GM12878 (cell line): ENCODE data around the gene PEX12. TPM values are rescaled to one million over a fixed set of nuclear protein-coding genes. Genes with fewer than 3 reads are reported as not detected.

Source experiments
- ATAC-seq: fragments of 200-7000 bp; cut with Tn5 transposase; 3 replicates; pipeline ENCODE4 v1.9.1; 2020; ENCODE audit warnings: mild to moderate bottlenecking, moderate library complexity
- BruUV-seq: library from RNA; stranded (reverse); fragments of 400-500 nt; replicated peaks from 2 replicates; lab custom pipeline; 2021; lab: Mats Ljungman, UMichigan
- CTCF ChIA-PET: fragments of 300-600 bp; sonication (Branson Sonifier 250); formaldehyde crosslinking; extraction: SDS; loops from one replicate; lab custom pipeline; 2021; ENCODE audit warnings: inconsistent platforms; lab: Yijun Ruan, JAX
- POLR2A ChIA-PET: fragments of 350-600 bp; formaldehyde crosslinking; extraction: SDS; loops from one replicate; lab custom pipeline; 2021; ENCODE audit warnings: inconsistent platforms; lab: Charles Lee
- RAD21 ChIA-PET: fragments of 300-600 bp; sonication (Branson Sonifier 250); formaldehyde crosslinking; loops from one replicate; lab custom pipeline; 2023; ENCODE audit warnings: antibody characterized with exemption; ENCODE audit not compliant: unreplicated experiment; lab: Charles Lee
- SMC1A ChIA-PET: fragments of 300-600 bp; sonication (Branson Sonifier 250); formaldehyde crosslinking; loops from one replicate; lab custom pipeline; 2023; ENCODE audit not compliant: unreplicated experiment, uncharacterized antibody; lab: Charles Lee
- DNase-seq: peaks from one replicate; pipeline ENCODE4 v3.0.0-alpha.2; 2011; ENCODE audit warnings: low read depth, low spot score
- FAIRE-seq: peaks from 3 replicates; lab custom pipeline; 2011; peaks lifted over from hg19 to GRCh38; lab: Jason Lieb, UNC
- H2AFZ ChIP-seq: 2 replicates; pipeline ENCODE4 v1.6.0; 2011; ENCODE audit warnings: low read depth, low read length, control low read depth; ENCODE audit not compliant: control insufficient read depth
- H3K27ac ChIP-seq: 2 replicates; pipeline ENCODE4 v1.5.1; 2011; ENCODE audit warnings: control low read depth; ENCODE audit not compliant: control insufficient read depth, insufficient read depth
- H3K27me3 ChIP-seq, 2 experiments: replicated peaks in 1 of 2; 2 replicates each; pipeline versions ENCODE4 v1.6.0 to v1.6.1; 2011; ENCODE audit warnings: low read length in 1 of 2; ENCODE audit not compliant: control insufficient read depth in 2 of 2, insufficient read depth in 2 of 2
- H3K36me3 ChIP-seq, 2 experiments: 2 replicates each; pipeline ENCODE4 v1.5.1; 2011; ENCODE audit warnings: low read length in 1 of 2; ENCODE audit not compliant: control insufficient read depth in 2 of 2, insufficient read depth in 2 of 2
- H3K4me1 ChIP-seq: 2 replicates; pipeline ENCODE4 v1.6.1; 2011; ENCODE audit warnings: mild to moderate bottlenecking, low read length, moderate library complexity, mixed read lengths; ENCODE audit not compliant: control insufficient read depth, insufficient read depth
- H3K4me2 ChIP-seq: 2 replicates; pipeline ENCODE4 v1.6.0; 2011; ENCODE audit warnings: control low read depth; ENCODE audit not compliant: control insufficient read depth, insufficient read depth
- H3K4me3 ChIP-seq: fragments of 200-600 bp; sonication (generic); 2 replicates; pipeline ENCODE4 v1.5.1; 2016
- H3K79me2 ChIP-seq: 2 replicates; pipeline ENCODE4 v1.6.0; 2011; ENCODE audit warnings: low read length; ENCODE audit not compliant: control insufficient read depth, insufficient read depth
- H3K9ac ChIP-seq: 2 replicates; pipeline ENCODE4 v1.8.0; 2011; ENCODE audit warnings: low read length, control low read depth, mixed read lengths; ENCODE audit not compliant: control insufficient read depth, insufficient read depth
- H3K9me3 ChIP-seq: replicated peaks from 3 replicates; pipeline ENCODE4 v1.5.1; 2011; ENCODE audit warnings: mild to moderate bottlenecking, low read length; ENCODE audit not compliant: control insufficient read depth, insufficient read depth
- H4K20me1 ChIP-seq: 2 replicates; pipeline ENCODE4 v1.6.0; 2011; ENCODE audit not compliant: control insufficient read depth, insufficient read depth
- BACH1 ChIP-seq: fragments of 450-650 bp; IDR thresholded peaks from 2 replicates; pipeline ENCODE4 v1.6.1; 2017; ENCODE audit warnings: mild to moderate bottlenecking, borderline replicate concordance
- CHD1 ChIP-seq: IDR thresholded peaks from 2 replicates; pipeline ENCODE4 v1.6.1; 2012; ENCODE audit warnings: low read depth, low read length, improper control_type of control experiment
- CREB1 ChIP-seq: IDR thresholded peaks from 2 replicates; pipeline ENCODE4 v1.6.1; 2012; ENCODE audit warnings: low read depth, mild to moderate bottlenecking, inconsistent platforms
- EP300 ChIP-seq, 2 experiments: fragments of 150-350 bp in 1 of 2; IDR thresholded peaks; 2 replicates each; pipeline ENCODE4 v1.6.1; 2011 to 2012; ENCODE audit warnings: low read depth in 2 of 2, low read length in 2 of 2, borderline replicate concordance in 1 of 2, improper control_type of control experiment in 1 of 2, inconsistent platforms in 1 of 2; ENCODE audit not compliant: control insufficient read depth in 1 of 2
- EZH2 ChIP-seq: IDR thresholded peaks from 2 replicates; pipeline ENCODE4 v1.6.1; 2012; ENCODE audit warnings: low read depth, mild to moderate bottlenecking, control low read depth, inconsistent platforms, low read length, borderline replicate concordance; ENCODE audit not compliant: control insufficient read depth
- POLR2AphosphoS2 ChIP-seq: IDR thresholded peaks from 2 replicates; pipeline ENCODE4 v1.6.1; 2011; ENCODE audit warnings: low read depth, mild to moderate bottlenecking, low read length, improper control_type of control experiment, moderate library complexity
- RUNX3 ChIP-seq: IDR thresholded peaks from 2 replicates; pipeline ENCODE4 v1.6.1; 2012; ENCODE audit warnings: low read length, inconsistent platforms
- SMC3 ChIP-seq: IDR thresholded peaks from 2 replicates; pipeline ENCODE4 v1.6.1; 2011; ENCODE audit warnings: low read length, improper control_type of control experiment, borderline replicate concordance
- SRF ChIP-seq, 2 experiments: IDR thresholded peaks; 2 replicates each; pipeline ENCODE4 v1.6.1; 2011; ENCODE audit warnings: low read depth in 2 of 2, low read length in 2 of 2, mild to moderate bottlenecking in 1 of 2, moderate library complexity in 1 of 2
- TAF1 ChIP-seq: IDR thresholded peaks from 2 replicates; pipeline ENCODE4 v1.6.1; 2011; ENCODE audit warnings: mild to moderate bottlenecking, low read depth, low read length, borderline replicate concordance
- ZSCAN29 ChIP-seq: fragments of 450-650 bp; IDR thresholded peaks from 2 replicates; pipeline ENCODE4 v1.6.1; 2017; ENCODE audit warnings: mild to moderate bottlenecking, moderate library complexity
- WGBS: methylation state at CpG from one replicate; pipeline ENCODE4 v1.1.6; 2016; ENCODE audit warnings: low lambda C conversion rate; ENCODE audit not compliant: insufficient replicate concordance, insufficient coverage; ENCODE audit errors: missing lambda C conversion rate; 5-methylcytosine and 5-hydroxymethylcytosine counted together
- in situ Hi-C: fragments of 300-500 bp; cut with MboI; formaldehyde crosslinking; loops from 9 replicates; pipeline ENCODE4 v1.14.3; 2018; ENCODE audit warnings: mixed read lengths
- intact Hi-C: fragments of 100-400 bp; cut with micrococcal nuclease; formaldehyde crosslinking; loops from one replicate; pipeline ENCODE4 v1.14.2; 2022; ENCODE audit not compliant: unreplicated experiment
- polyA plus RNA-seq, 11 experiments: library from polyadenylated mRNA; depleted of rRNA in 4 of 11; unstranded in 6 of 11; stranded (reverse) in 5 of 11; fragments of >200 nt; fragmentation: Nextera tagmentation in 4 of 11; fragmentation: Illumina TruSeq in 1 of 11; extraction: Ambion mirVana in 4 of 11; extraction: Trizol in 1 of 11; gene quantifications; 1 replicate in 1 of 11; 2 replicates in 10 of 11; pipeline versions ENCODE4 v1.2.1 to v1.2.3, GENCODE V29; 2011 to 2016; ENCODE audit warnings: inconsistent platforms in 2 of 11, missing spikeins in 2 of 11, low read depth in 1 of 11
- total RNA-seq, 4 experiments: library from RNA; depleted of rRNA in 3 of 4; stranded (reverse); fragments of >200 nt in 3 of 4; fragmentation: Illumina TruSeq in 1 of 4; extraction: Trizol in 1 of 4; gene quantifications; 2 replicates each; pipeline versions ENCODE4 v1.2.1 to v1.2.3, GENCODE V29; 2013 to 2021
- TF ChIP-seq, protein P1 (sequence below): fragments of 450-650 bp; IDR thresholded peaks from 2 replicates; pipeline ENCODE4 v1.6.1; 2014; ENCODE audit warnings: mild to moderate bottlenecking

Gene PEX12
- total and polyA plus RNA-seq, 10 of the 15 experiments (the other 5 are each of a cell fraction or from before 2014, with no cell fraction given): 2.9 to 15.8 (median 4.6) TPM

DNA sequence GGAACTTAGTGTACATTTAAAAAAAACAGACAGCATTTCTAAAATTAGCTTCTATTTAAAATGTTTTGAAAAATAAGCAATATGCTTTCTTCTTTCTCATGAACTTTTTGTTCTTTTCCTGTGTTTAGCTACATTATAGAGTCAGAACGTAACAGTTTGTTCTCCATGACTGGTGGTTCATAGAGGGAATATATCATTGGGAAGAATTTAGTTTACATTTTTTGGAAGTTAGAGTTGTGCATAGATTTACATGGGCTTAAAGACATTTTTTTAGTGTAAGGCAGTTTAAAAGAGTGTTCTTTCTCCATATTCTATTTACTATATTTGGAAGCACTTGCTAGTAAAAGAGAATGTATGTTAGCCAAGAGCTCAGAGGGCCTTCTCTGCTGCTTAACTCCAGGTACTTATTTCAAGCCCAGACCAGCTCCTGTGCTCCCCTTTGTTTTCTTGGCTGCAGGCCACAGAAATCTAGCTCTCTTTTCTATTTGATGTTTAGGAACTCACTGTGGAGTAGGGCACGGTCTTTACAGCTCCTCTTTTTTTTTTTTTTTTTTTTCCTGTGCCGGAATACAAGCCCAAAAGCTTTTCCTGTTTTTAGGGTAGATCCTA is 29.0 kb upstream of the PEX12 start (continued):
- TF ChIP-seq, protein P1, sequence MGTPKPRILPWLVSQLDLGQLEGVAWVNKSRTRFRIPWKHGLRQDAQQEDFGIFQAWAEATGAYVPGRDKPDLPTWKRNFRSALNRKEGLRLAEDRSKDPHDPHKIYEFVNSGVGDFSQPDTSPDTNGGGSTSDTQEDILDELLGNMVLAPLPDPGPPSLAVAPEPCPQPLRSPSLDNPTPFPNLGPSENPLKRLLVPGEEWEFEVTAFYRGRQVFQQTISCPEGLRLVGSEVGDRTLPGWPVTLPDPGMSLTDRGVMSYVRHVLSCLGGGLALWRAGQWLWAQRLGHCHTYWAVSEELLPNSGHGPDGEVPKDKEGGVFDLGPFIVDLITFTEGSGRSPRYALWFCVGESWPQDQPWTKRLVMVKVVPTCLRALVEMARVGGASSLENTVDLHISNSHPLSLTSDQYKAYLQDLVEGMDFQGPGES: no peak
- TF ChIP-seq EP300 (IDR thresholded peaks at IDR 0.05; ENCODE audit: borderline replicate concordance in 1 of 2, control insufficient read depth in 1 of 2, low read depth in 2 of 2, low read length in 2 of 2) (no peak), RUNX3 (no peak), POLR2AphosphoS2 (no peak), TAF1 (no peak), CREB1 (no peak), CHD1 (no peak), ZSCAN29 (no peak), EZH2 (no peak), SRF (IDR thresholded peaks at IDR 0.05; ENCODE audit: low read depth in 2 of 2, low read length in 2 of 2) (no peak)

DNA sequence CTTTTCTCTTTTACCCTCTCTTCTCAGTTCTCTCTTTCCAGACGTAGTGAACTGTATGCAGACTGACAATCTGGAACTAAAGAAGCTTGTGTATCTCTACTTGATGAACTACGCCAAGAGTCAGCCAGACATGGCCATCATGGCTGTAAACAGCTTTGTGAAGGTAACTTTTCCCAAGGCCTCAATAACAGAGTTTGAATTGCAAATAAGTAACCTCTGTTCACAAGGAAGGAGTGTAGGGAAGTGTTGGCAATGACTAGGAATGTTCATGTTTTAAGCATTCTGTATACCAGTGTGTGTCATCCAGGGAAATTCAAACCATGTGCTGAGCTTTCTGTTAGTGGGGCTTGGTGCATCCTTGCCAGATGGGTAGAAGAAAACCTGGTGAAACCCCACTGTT is 27.3 kb upstream of the PEX12 start:
- no peaks in the 10 kb centered on the region for H3K9me3 ChIP-seq
- H3K79me2 ChIP-seq: no peaks in the 10 kb centered on the region
- H3K27ac ChIP-seq: no peak overlapping the region
- in situ Hi-C loops (loop anchor here (5.0 kb wide), 1 partner anchor 142 kb away; no protein-coding TSS in a partner anchor), intact Hi-C loops (no loop called here)
- no peak overlapping the region for H3K4me3 ChIP-seq
- CTCF ChIA-PET: interaction anchor here (1.1 to 4.8 kb wide), 2 partner anchors 7 to 22 kb away, joined by 3 to 32 read pairs; no protein-coding TSS in a partner anchor
- DNase-seq: no peak
- TF ChIP-seq SMC3: no peak
- TF ChIP-seq BACH1: no peak
- no peak overlapping the region for H3K4me2 ChIP-seq
- H4K20me1 ChIP-seq: no peaks in the 10 kb centered on the region
- no peak for FAIRE-seq
- no peak for ATAC-seq
- no TSS peak for BruUV-seq
- RAD21 ChIA-PET: no interaction called here
- no peak overlapping the region for H3K9ac ChIP-seq
- 89% methylated on average over 2 of the region's 2 CpGs for WGBS
- H2AFZ ChIP-seq: no peak overlapping the region
- H3K36me3 ChIP-seq: peaks cover 0 to 21% of the 10 kb centered on the region in 2 experiments; a peak in 2 of 4 replicates
- no peaks in the 10 kb centered on the region for H3K4me1 ChIP-seq
- SMC1A ChIA-PET: interaction anchor here (0.9 kb wide), 1 partner anchor 12 kb away, joined by 4 read pairs; no protein-coding TSS in a partner anchor
- POLR2A ChIA-PET: interaction anchor here (0.6 kb wide), 1 partner anchor 236 kb away, joined by 8 read pairs; no protein-coding TSS in a partner anchor
- H3K27me3 ChIP-seq: no peaks in the 10 kb centered on the region
